Measurements from ENCODE around the gene TDO2.

Gene TDO2

GRCh38 chr4:155900381-155900780, 3.1 kb upstream of the TDO2 start:
- Mint-ChIP-seq H3K36me3 (ENCODE audit: low read depth) (peaks cover 6% of the 10 kb centered on the region), H3K27me3 (ENCODE audit: low read depth) (no peaks in the 10 kb centered on the region), H3K4me1 (peaks cover 37% of the 10 kb centered on the region), H3K9me3 (peaks cover 17% of the 10 kb centered on the region), H3K4me3 (peak overlapping the region in 1 of 3 experiments; percentile 0), H3K27ac (peak overlapping the region; percentile 94 to 97 (median 95))
- no peak for TF ChIP-seq CTCF (IDR thresholded peaks at IDR 0.05; ENCODE audit: unreplicated experiment in 3 of 3)

- Mint-ChIP-seq H3K27me3 (ENCODE audit: low read depth) (no peaks in the 10 kb centered on the region), H3K9me3 (peaks cover 13% of the 10 kb centered on the region), H3K27ac (peak overlapping the region; percentile 94 to 97 (median 95)), H3K4me1 (peaks cover 37% of the 10 kb centered on the region), H3K36me3 (ENCODE audit: low read depth) (peaks cover 6% of the 10 kb centered on the region), H3K4me3 (no peak overlapping the region)
- no peak for TF ChIP-seq CTCF (IDR thresholded peaks at IDR 0.05; ENCODE audit: unreplicated experiment in 3 of 3)
These were observed 2.5 kb upstream of the TDO2 start for GRCh38 chr4:155901013-155901412.

- H3K36me3 Mint-ChIP-seq (ENCODE audit: low read depth), result no peaks in the 10 kb centered on the region
- TF ChIP-seq CTCF (IDR thresholded peaks at IDR 0.05; ENCODE audit: unreplicated experiment in 3 of 3), result no peak
- peaks cover 47% of the 10 kb centered on the region for H3K4me1 Mint-ChIP-seq
- peak overlapping the region; percentile 22 to 92 (median 66) for H3K27ac Mint-ChIP-seq
- no peaks in the 10 kb centered on the region for H3K27me3 Mint-ChIP-seq (ENCODE audit: low read depth)
- H3K4me3 Mint-ChIP-seq, result peak overlapping the region in 2 of 3 experiments; percentile 70 to 80
- H3K9me3 Mint-ChIP-seq, result no peaks in the 10 kb centered on the region
These were observed 835 bp downstream of the TDO2 start for GRCh38 chr4:155904331-155904730.

- Mint-ChIP-seq H3K4me1 (peaks cover 32% of the 10 kb centered on the region), H3K36me3 (ENCODE audit: low read depth) (no peaks in the 10 kb centered on the region), H3K9me3 (no peaks in the 10 kb centered on the region), H3K4me3 (peak overlapping the region in 2 of 3 experiments; percentile 45 to 48), H3K27ac (peak overlapping the region; percentile 78 to 86 (median 86)), H3K27me3 (ENCODE audit: low read depth) (no peaks in the 10 kb centered on the region)
- no peak for TF ChIP-seq CTCF (IDR thresholded peaks at IDR 0.05; ENCODE audit: unreplicated experiment in 3 of 3)
These were observed 3.2 kb downstream of the TDO2 start for GRCh38 chr4:155906554-155907247.

GRCh38 chr4:155907556-155907955, 4.1 kb downstream of the TDO2 start:
- Mint-ChIP-seq H3K4me1 (peaks cover 32% of the 10 kb centered on the region), H3K4me3 (no peak overlapping the region), H3K27ac (peak overlapping the region; percentile 78 to 86 (median 86)), H3K36me3 (ENCODE audit: low read depth) (no peaks in the 10 kb centered on the region), H3K27me3 (ENCODE audit: low read depth) (no peaks in the 10 kb centered on the region), H3K9me3 (no peaks in the 10 kb centered on the region)
- TF ChIP-seq CTCF (IDR thresholded peaks at IDR 0.05; ENCODE audit: unreplicated experiment in 3 of 3), result no peak

Measured in nephron (organoid).